ENCODE measurements around the gene ETFB.

DNA sequence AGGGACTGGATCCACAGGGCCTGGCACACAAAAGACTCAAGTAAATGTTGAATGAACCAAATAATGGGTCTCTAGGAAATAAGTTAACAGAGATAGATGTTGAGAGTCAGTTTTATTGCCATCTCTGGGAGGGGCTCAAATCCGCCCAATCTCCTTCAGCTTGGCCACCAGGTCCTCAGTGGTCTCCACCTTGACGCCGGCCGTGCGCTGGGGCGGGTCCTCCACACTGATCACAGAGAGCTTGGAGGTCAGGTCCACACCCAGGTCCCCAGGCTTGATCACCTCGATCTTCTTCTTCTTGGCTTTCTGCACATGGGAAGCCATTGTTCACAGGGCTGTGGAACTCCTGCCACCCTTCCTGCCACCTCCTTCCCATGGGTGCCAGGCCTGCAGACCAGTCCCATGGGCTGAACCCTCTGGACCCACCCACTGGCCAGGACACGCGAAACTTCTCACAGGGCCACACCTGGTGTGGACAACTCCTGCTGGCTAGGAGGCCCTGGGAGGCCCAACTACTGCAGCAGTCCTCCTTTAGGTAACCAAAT lies 21.0 kb downstream of the ETFB start:
- TF ChIP-seq, protein P1, sequence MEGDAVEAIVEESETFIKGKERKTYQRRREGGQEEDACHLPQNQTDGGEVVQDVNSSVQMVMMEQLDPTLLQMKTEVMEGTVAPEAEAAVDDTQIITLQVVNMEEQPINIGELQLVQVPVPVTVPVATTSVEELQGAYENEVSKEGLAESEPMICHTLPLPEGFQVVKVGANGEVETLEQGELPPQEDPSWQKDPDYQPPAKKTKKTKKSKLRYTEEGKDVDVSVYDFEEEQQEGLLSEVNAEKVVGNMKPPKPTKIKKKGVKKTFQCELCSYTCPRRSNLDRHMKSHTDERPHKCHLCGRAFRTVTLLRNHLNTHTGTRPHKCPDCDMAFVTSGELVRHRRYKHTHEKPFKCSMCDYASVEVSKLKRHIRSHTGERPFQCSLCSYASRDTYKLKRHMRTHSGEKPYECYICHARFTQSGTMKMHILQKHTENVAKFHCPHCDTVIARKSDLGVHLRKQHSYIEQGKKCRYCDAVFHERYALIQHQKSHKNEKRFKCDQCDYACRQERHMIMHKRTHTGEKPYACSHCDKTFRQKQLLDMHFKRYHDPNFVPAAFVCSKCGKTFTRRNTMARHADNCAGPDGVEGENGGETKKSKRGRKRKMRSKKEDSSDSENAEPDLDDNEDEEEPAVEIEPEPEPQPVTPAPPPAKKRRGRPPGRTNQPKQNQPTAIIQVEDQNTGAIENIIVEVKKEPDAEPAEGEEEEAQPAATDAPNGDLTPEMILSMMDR (IDR thresholded peaks at IDR 0.05) = no peak
- no peak for TF ChIP-seq POLR2AphosphoS5 (IDR thresholded peaks at IDR 0.05; ENCODE audit: low read depth, low read length)
- no peak for TF ChIP-seq SIN3A (IDR thresholded peaks at IDR 0.05; ENCODE audit: borderline replicate concordance, insufficient read depth, low read depth, low read length)
- TF ChIP-seq, protein P2, sequence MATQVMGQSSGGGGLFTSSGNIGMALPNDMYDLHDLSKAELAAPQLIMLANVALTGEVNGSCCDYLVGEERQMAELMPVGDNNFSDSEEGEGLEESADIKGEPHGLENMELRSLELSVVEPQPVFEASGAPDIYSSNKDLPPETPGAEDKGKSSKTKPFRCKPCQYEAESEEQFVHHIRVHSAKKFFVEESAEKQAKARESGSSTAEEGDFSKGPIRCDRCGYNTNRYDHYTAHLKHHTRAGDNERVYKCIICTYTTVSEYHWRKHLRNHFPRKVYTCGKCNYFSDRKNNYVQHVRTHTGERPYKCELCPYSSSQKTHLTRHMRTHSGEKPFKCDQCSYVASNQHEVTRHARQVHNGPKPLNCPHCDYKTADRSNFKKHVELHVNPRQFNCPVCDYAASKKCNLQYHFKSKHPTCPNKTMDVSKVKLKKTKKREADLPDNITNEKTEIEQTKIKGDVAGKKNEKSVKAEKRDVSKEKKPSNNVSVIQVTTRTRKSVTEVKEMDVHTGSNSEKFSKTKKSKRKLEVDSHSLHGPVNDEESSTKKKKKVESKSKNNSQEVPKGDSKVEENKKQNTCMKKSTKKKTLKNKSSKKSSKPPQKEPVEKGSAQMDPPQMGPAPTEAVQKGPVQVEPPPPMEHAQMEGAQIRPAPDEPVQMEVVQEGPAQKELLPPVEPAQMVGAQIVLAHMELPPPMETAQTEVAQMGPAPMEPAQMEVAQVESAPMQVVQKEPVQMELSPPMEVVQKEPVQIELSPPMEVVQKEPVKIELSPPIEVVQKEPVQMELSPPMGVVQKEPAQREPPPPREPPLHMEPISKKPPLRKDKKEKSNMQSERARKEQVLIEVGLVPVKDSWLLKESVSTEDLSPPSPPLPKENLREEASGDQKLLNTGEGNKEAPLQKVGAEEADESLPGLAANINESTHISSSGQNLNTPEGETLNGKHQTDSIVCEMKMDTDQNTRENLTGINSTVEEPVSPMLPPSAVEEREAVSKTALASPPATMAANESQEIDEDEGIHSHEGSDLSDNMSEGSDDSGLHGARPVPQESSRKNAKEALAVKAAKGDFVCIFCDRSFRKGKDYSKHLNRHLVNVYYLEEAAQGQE (IDR thresholded peaks at IDR 0.05; ENCODE audit: insufficient read depth in 1 of 2, low read depth in 2 of 2, low read length in 1 of 2) = no peak

Measured in Panc1 (cell line).